ENCODE data around the gene CKS1B.

GRCh38 chr1:154934358-154934948 is 40.0 kb upstream of the CKS1B start:
- TF ChIP-seq CTCF (IDR thresholded peaks at IDR 0.05): no peak
- TF ChIP-seq POLR2A (IDR thresholded peaks at IDR 0.05): no peak
